ENCODE data around the gene DEPDC4.
"Not testable (repeated sequence)": the region's sequence is repeated elsewhere in the genome, so short reads cannot be mapped to it uniquely, and the experiment has no call there.

DEPDC4 gene

GRCh38 chr12:100267603-100268281 is 863 bp upstream of the DEPDC4 start:
- H3K4me3 ChIP-seq (ENCODE audit: low read depth, low read length) = peak overlapping the region; percentile 88
- in situ Hi-C loops (cut with HindIII; ENCODE audit: low pct_ligation_motif_present, low sequenced_read_pairs) = no loop called here
- no peaks in the 10 kb centered on the region for H3K27me3 ChIP-seq (replicated peaks)
- no peak for DNase-seq
- H3K36me3 ChIP-seq (replicated peaks) = no peaks in the 10 kb centered on the region
- no peak for TF ChIP-seq CTCF (IDR thresholded peaks at IDR 0.05; ENCODE audit: low read depth, low read length, missing control alignments)
- peak overlapping the region; percentile 80 for H3K27ac ChIP-seq

- TF ChIP-seq CTCF (IDR thresholded peaks at IDR 0.05; ENCODE audit: low read depth, low read length, missing control alignments) = no peak
- H3K27me3 ChIP-seq (replicated peaks) = no peaks in the 10 kb centered on the region
- DNase-seq = no peak
- H3K36me3 ChIP-seq (replicated peaks) = no peaks in the 10 kb centered on the region
- peak overlapping the region; percentile 88 for H3K4me3 ChIP-seq (ENCODE audit: low read depth, low read length)
- peak overlapping the region; percentile 80 for H3K27ac ChIP-seq
- in situ Hi-C loops (cut with HindIII; ENCODE audit: low pct_ligation_motif_present, low sequenced_read_pairs) = no loop called here
These were observed 369 bp downstream of the DEPDC4 start for GRCh38 chr12:100266585-100266834.

DNA sequence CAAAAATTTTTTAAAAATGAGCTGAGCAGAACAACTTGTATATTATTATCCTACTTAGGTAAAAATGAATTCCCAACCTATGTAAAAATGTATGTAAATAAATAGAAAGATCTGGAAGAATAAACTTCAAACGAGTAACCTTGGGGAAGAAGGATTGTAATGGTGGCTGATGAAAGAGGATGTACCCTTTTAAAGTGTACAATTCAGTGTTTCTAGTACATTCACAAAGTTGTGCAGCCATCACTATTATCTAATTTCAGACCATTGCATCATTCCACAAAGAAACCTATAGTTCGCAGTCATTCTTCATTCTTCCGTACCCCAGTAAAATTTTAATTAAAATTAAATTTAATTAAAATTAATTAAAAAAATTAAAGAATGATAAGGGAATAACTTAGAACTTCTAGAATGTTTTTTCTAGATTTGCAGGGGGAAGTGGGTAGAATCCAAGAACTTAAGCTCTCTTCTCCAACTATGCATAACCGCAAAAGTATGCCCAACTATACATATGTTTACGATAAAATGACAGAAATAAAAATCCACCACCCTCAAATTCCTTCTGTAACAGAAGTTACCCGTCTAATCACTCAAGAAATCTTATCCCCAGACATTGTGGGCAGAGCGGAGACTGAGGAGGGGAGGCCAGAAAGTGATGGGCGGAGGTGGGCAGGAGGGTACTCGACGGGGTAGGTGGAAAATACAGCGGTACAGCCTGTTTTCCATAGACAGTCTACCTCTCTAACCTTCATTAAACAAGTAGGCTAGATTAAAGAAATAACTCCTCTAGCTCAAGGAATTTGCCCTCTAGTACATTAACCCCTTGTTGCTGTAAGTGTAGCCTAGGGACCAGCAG is 921 bp downstream of the DEPDC4 start:
- Histone ChIP-seq H3K27ac (no peak overlapping the region), H3K36me3 (replicated peaks) (no peaks in the 10 kb centered on the region), H3K4me3 (ENCODE audit: low read depth, low read length) (peak overlapping the region; percentile 88), H3K27me3 (replicated peaks) (no peaks in the 10 kb centered on the region)
- no peak for TF ChIP-seq CTCF (IDR thresholded peaks at IDR 0.05; ENCODE audit: low read depth, low read length, missing control alignments)
- DNase-seq = no peak
- in situ Hi-C loops (cut with HindIII; ENCODE audit: low pct_ligation_motif_present, low sequenced_read_pairs) = no loop called here

DNA sequence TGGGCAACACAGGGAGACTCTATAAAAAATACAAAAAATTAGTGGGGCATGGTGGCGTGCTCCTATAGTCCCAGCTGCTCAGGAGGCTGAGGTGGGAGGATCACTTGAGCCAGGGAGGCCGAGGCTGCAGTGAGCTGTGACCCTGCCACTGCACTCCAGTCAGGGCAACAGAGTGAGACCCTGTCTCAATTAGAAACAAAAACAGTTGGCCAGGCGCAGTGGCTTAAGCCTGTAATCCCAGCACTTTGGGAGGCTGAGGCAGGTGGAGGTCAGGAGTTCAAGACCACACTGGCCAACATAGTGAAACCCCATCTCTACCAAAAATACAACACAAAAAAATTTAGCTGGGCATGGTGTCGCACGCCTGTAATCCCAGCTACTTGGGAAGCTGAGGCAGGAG is 1.8 kb downstream of the DEPDC4 start:
- DNase-seq; H3K4me3 ChIP-seq (ENCODE audit: low read depth, low read length); H3K36me3 ChIP-seq (replicated peaks); H3K27me3 ChIP-seq (replicated peaks); H3K27ac ChIP-seq; in situ Hi-C loops (cut with HindIII; ENCODE audit: low pct_ligation_motif_present, low sequenced_read_pairs): not testable (repeated sequence)

DNA sequence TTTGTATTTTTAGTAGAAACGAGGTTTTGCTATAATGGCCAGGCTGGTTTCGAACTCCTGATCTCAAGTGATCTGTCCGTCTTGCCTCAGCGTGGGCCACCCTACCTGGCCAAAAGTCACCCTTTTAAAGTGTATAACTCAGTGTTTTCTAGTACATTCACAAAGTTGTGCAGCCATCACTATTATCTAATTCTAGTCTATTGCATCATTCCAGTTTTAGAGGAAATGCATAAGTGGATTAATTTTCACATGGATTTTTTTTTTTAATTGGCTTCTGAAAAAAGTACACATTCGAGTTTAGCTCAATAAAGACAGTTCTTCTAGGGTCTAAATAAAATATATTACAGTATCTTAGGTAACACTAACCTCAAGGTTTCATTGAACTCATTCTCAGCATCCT is 3.7 kb downstream of the DEPDC4 start:
- no peak for DNase-seq
- H3K27ac ChIP-seq = no peak overlapping the region
- H3K27me3 ChIP-seq (replicated peaks) = no peaks in the 10 kb centered on the region
- in situ Hi-C loops (cut with HindIII; ENCODE audit: low pct_ligation_motif_present, low sequenced_read_pairs) = no loop called here
- no peaks in the 10 kb centered on the region for H3K36me3 ChIP-seq (replicated peaks)
- H3K4me3 ChIP-seq (ENCODE audit: low read depth, low read length) = no peak overlapping the region
- TF ChIP-seq CTCF (IDR thresholded peaks at IDR 0.05; ENCODE audit: low read depth, low read length, missing control alignments) = no peak

DNA sequence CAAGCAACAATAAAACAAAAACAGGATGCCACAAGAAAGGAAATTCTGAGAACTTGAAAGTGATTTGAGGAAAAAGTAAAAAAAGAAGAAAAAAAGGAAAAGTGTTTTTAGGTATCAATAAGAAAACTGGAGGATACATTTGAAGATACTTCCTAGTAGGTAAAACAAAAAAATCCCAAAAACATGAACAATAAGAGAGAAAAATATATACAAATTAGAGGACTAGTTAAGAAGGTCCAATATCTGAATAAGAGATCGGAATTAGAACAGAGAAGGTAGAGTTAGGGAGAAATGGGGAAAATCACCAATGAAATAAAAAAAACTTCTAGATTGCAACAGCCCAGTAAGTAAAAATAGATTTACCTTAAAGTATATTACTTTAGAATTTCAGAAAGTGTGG is 8.8 kb downstream of the DEPDC4 start:
- in situ Hi-C loops (cut with HindIII; ENCODE audit: low pct_ligation_motif_present, low sequenced_read_pairs) = no loop called here
- Histone ChIP-seq H3K27me3 (replicated peaks) (no peaks in the 10 kb centered on the region), H3K4me3 (ENCODE audit: low read depth, low read length) (no peak overlapping the region), H3K36me3 (replicated peaks) (no peaks in the 10 kb centered on the region), H3K27ac (no peak overlapping the region)
- no peak for DNase-seq
- TF ChIP-seq CTCF (IDR thresholded peaks at IDR 0.05; ENCODE audit: low read depth, low read length, missing control alignments) = no peak
